ENCODE results near the gene SHC2. TPM values are rescaled to one million over a fixed set of nuclear protein-coding genes. Genes with fewer than 3 reads are reported as not detected.
A peak's percentile ranks its signal among the peaks of the same experiment; 100 is the strongest.

SHC2 gene
- total RNA-seq, 1 experiment from 2014 or later, result 16.6 TPM

- H3K23me2 ChIP-seq (ENCODE audit: insufficient read length, low read depth, low read length, poor library complexity, severe bottlenecking), result peaks cover 3% of the 10 kb centered on the region
- no CpG with 5 or more reads among the region's 31 CpGs for WGBS (ENCODE audit: extremely low coverage, insufficient read length, low lambda C conversion rate)
- TF ChIP-seq CTCF (conservative IDR thresholded peaks at IDR 0.05), result no peak
- no peak overlapping the region for H3K23ac ChIP-seq (ENCODE audit: insufficient read length, low read depth, low read length)
- no peaks in the 10 kb centered on the region for H3K79me2 ChIP-seq (ENCODE audit: insufficient read depth, low read length)
- no peak overlapping the region for H3K18ac ChIP-seq (ENCODE audit: insufficient read length, low read depth, low read length)
- no peak overlapping the region for H3K4ac ChIP-seq (ENCODE audit: low read depth, low read length)
- no peak overlapping the region for H2BK5ac ChIP-seq (ENCODE audit: insufficient read length, low read length)
- H3K4me2 ChIP-seq (ENCODE audit: insufficient read depth, insufficient read length, low read length), result no peak overlapping the region
- no peak overlapping the region for H2BK120ac ChIP-seq (ENCODE audit: low read depth, low read length, poor library complexity, severe bottlenecking)
- H3K79me1 ChIP-seq (ENCODE audit: insufficient read depth, low read depth, low read length, poor library complexity, severe bottlenecking), result no peaks in the 10 kb centered on the region
- Mint-ChIP-seq H3K4me3 (no peak overlapping the region), H3K9me3 (peaks cover 10 to 16% of the 10 kb centered on the region in 2 experiments), H3K4me1 (peaks cover 4 to 5% of the 10 kb centered on the region in 2 experiments; a peak in 3 of 4 replicates), H3K36me3 (ENCODE audit: insufficient read depth in 1 of 3, low read depth in 3 of 3) (peaks cover 0 to 10% (median 9%) of the 10 kb centered on the region in 3 experiments; a peak in 5 of 7 replicates), H3K27me3 (ENCODE audit: low read depth) (peaks cover 15% of the 10 kb centered on the region), H3K27ac (no peak overlapping the region)
- no peak overlapping the region for H2AK5ac ChIP-seq (ENCODE audit: insufficient read length, low read length)
- no peak overlapping the region for H2BK12ac ChIP-seq (ENCODE audit: insufficient read length, low read depth, low read length)
- no peak overlapping the region for H3T11ph ChIP-seq (ENCODE audit: low read length)
- H3K9ac ChIP-seq (ENCODE audit: extremely low read depth, insufficient read length, low read length), result no peak overlapping the region
- no peak overlapping the region for H3K27ac ChIP-seq (ENCODE audit: insufficient read length, low read depth, low read length)
- no peaks in the 10 kb centered on the region for H4K20me1 ChIP-seq (ENCODE audit: control insufficient read depth, insufficient read depth, insufficient read length)
- no peaks in the 10 kb centered on the region for H3K9me3 ChIP-seq (ENCODE audit: control insufficient read depth, low read depth, low read length)
- no peak overlapping the region for H3K14ac ChIP-seq (ENCODE audit: insufficient read depth, low read length)
- H3K56ac ChIP-seq (ENCODE audit: insufficient read length, low read depth, low read length), result no peak overlapping the region
- no peak overlapping the region for H2AFZ ChIP-seq (ENCODE audit: low read length)
- H4K91ac ChIP-seq (ENCODE audit: insufficient read length, low read depth, low read length), result no peak overlapping the region
- H4K8ac ChIP-seq (replicated peaks; ENCODE audit: insufficient read length, low read depth, low read length), result no peak overlapping the region
- no peak overlapping the region for H4K5ac ChIP-seq (ENCODE audit: insufficient read length, low read depth, low read length)
- H2BK15ac ChIP-seq (ENCODE audit: low read depth, low read length), result 0 out of 2 replicates have a peak overlapping the region, but pooled peaks have one; percentile 37
- H3K4me1 ChIP-seq (ENCODE audit: insufficient read depth, low read length), result no peaks in the 10 kb centered on the region
- DNase-seq, result no peak
- no peaks in the 10 kb centered on the region; the same call in 1 of the 2 replicates for H3K27me3 ChIP-seq (ENCODE audit: insufficient read depth, low read length)
- H2BK20ac ChIP-seq (ENCODE audit: low read depth, low read length, poor library complexity, severe bottlenecking), result no peak overlapping the region
Observed at GRCh38 chr19:455851-456546, 4.8 kb downstream of the SHC2 start.
